GM18502 (cell line): ENCODE data around the gene RBL1.
A peak's percentile ranks its signal among the peaks of the same experiment; 100 is the strongest.
"Not testable (repeated sequence)": the region's sequence is repeated elsewhere in the genome, so short reads cannot be mapped to it uniquely, and the experiment has no call there.

ENCODE experiments used
- ATAC-seq: cut with Tn5 transposase; IDR thresholded peaks from one replicate; pipeline ENCODE4 v1.9.1; 2021; ENCODE audit warnings: mild to moderate bottlenecking; ENCODE audit not compliant: unreplicated experiment, poor library complexity

Gene RBL1

GRCh38 chr20:37075932-37076685 is 19.7 kb downstream of the RBL1 start:
- no peak for ATAC-seq

- no peak for ATAC-seq
These were observed 23.3 kb downstream of the RBL1 start for GRCh38 chr20:37072293-37073196.

- ATAC-seq: no peak
These were observed 24.3 kb downstream of the RBL1 start for GRCh38 chr20:37071481-37071911.

- ATAC-seq: not testable (repeated sequence)
These were observed 26.2 kb downstream of the RBL1 start for GRCh38 chr20:37069563-37069962.

- no peak for ATAC-seq
These were observed 29.6 kb downstream of the RBL1 start for GRCh38 chr20:37066168-37066567.

- ATAC-seq: no peak
These were observed 40.5 kb downstream of the RBL1 start for GRCh38 chr20:37055276-37055675.

GRCh38 chr20:37053230-37053950 is 42.4 kb downstream of the RBL1 start:
- no peak for ATAC-seq

- peak; percentile 60 for ATAC-seq
These were observed 52.5 kb downstream of the RBL1 start for GRCh38 chr20:37042986-37043972.

- not testable (repeated sequence) for ATAC-seq
These were observed 56.4 kb downstream of the RBL1 start for GRCh38 chr20:37039366-37039765.

GRCh38 chr20:37032077-37032476 is 63.7 kb downstream of the RBL1 start:
- no peak for ATAC-seq

- no peak for ATAC-seq
These were observed 75.2 kb downstream of the RBL1 start for GRCh38 chr20:37020636-37021035.

- ATAC-seq: not testable (repeated sequence)
These were observed 83.2 kb downstream of the RBL1 start for GRCh38 chr20:37012631-37013030.

GRCh38 chr20:37011858-37012257 is 83.9 kb downstream of the RBL1 start:
- ATAC-seq: not testable (repeated sequence)

GRCh38 chr20:37011147-37011546 is 84.7 kb downstream of the RBL1 start:
- no peak for ATAC-seq

GRCh38 chr20:37007898-37008649 is 87.7 kb downstream of the RBL1 start:
- ATAC-seq: no peak

GRCh38 chr20:37005062-37005942 is 90.5 kb downstream of the RBL1 start:
- ATAC-seq: not testable (repeated sequence)

- not testable (repeated sequence) for ATAC-seq
These were observed 94.2 kb downstream of the RBL1 start for GRCh38 chr20:37001634-37002033.

GRCh38 chr20:37000171-37000570 is 95.6 kb downstream of the RBL1 start:
- ATAC-seq: not testable (repeated sequence)
